ENCODE data around the gene AZU1. TPM values are rescaled to one million over a fixed set of nuclear protein-coding genes. Genes with fewer than 3 reads are reported as not detected.

AZU1 gene, protein sequence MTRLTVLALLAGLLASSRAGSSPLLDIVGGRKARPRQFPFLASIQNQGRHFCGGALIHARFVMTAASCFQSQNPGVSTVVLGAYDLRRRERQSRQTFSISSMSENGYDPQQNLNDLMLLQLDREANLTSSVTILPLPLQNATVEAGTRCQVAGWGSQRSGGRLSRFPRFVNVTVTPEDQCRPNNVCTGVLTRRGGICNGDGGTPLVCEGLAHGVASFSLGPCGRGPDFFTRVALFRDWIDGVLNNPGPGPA
- not detected in 2 replicates for total RNA-seq (2014; rRNA removed; shearing (Covaris generic))
- polyA plus RNA-seq (2015; cell fraction: cytosol; rRNA removed) = not detected in 2 replicates
- polyA plus RNA-seq (2015; cell fraction: nucleus; rRNA removed) = 0.07 TPM in 1 of 2 replicates, not detected in the other

- no peak for DNase-seq (ENCODE audit: low read depth)
These were observed at the start of gene AZU1 for GRCh38 chr19:827710-828321. Gene AZU1, plus strand, starts transcription at chr19:827837. Its CDS starts 10 bp downstream, at chr19:827847.

- DNase-seq (ENCODE audit: low read depth) = peak; percentile 75
These were observed 48.6 kb upstream of the AZU1 start for GRCh38 chr19:778910-779653.

DNA sequence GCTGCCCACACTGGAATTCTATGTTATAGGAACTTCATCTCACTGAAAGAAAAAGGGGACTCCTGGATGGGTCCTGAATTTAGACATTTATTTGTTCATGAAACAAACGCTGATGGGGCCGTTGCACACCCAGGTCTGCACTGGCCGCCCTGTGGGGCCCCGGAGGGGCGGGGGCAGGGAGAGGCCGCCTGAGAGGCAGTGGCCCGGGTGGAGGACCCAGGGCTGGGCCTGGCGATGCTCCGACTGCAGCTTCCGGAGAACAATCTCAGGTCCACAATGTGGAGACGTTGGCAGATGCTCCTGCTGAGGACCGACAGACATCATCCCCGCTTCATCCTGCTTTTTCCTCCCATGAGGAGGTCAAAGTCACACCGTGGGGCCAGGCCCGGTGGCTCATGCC lies 46.7 kb upstream of the AZU1 start:
- no peak for DNase-seq (ENCODE audit: low read depth)

DNA sequence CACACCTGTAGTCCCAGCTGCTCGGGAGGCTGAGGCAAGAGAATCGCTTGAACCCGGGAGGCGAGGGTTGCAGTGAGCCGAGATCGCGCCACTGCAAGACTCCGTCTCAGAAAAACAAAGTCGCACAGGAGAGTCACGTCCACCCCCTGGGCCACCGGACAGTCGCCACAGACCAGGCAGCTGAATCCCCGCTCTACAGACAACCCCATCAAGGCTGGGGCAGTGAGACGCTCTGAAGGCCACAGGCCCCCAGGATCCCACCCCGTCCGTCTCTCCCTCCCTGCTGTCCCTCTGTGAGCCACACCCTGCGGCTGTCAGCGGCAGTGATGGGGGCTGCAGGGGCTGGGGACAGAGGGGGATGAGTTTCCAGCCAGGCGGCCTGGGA lies 45.8 kb upstream of the AZU1 start:
- DNase-seq (ENCODE audit: low read depth) = no peak

- DNase-seq (ENCODE audit: low read depth) = peak; percentile 52
These were observed 45.3 kb upstream of the AZU1 start for GRCh38 chr19:782185-782877.

DNA sequence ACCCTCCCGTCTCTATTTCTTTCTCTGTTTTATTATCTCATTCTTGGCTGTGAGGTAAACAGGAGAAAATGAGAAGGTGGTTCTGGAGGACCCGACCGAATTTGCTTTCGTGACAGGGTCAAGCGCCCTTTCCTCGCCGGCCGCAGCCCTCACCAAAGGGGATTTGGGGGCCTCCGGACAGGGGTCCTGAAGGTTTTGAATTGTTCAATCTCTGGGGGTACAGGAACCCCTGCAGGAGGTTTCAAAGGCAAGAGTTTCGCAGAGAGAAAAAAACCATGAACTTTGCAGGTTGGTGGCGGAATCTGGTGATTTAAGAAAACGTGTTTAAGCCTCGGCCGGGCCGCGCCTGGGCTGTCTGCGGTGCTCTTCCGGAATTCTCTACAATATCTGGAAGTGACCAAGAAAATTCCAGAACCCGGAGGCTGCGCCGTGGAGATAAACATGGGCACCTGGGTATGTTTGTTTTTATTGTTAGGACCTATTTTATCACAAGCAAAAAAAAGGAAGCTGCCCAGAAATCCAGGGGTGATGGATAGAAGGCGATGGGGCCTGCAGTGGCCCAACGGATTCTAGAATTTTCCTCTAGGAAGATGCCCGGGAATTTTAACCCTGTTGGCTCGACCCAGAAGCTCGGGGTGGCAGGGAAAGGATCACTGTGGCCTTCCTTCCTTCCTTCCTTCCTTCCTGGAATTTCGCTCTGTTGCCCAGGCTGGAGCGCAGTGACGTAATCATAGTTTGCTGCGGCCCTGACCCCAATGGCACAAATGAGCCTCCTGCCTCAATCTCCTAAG lies 44.6 kb upstream of the AZU1 start:
- no peak for DNase-seq (ENCODE audit: low read depth)

GRCh38 chr19:784541-784940 lies 43.1 kb upstream of the AZU1 start:
- DNase-seq (ENCODE audit: low read depth) = no peak

GRCh38 chr19:787536-787935 lies 40.1 kb upstream of the AZU1 start:
- DNase-seq (ENCODE audit: low read depth) = no peak

DNA sequence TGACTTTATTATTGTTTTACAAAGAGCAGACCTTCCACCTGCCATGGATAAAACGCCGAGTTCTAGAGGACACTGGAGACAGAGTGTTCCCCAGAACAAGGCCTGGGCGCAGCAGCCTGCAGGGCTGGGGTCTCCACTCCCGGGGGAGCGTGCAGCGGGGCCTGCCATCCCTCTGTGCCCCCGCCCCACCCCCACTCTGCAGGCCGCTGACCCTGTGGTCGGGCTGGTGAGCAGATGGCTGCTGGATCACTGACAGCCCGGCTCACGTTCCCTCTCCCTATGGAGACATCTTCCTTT lies 39.0 kb upstream of the AZU1 start:
- no peak for DNase-seq (ENCODE audit: low read depth)

- no peak for DNase-seq (ENCODE audit: low read depth)
These were observed 38.5 kb upstream of the AZU1 start for GRCh38 chr19:788983-789700.

DNA sequence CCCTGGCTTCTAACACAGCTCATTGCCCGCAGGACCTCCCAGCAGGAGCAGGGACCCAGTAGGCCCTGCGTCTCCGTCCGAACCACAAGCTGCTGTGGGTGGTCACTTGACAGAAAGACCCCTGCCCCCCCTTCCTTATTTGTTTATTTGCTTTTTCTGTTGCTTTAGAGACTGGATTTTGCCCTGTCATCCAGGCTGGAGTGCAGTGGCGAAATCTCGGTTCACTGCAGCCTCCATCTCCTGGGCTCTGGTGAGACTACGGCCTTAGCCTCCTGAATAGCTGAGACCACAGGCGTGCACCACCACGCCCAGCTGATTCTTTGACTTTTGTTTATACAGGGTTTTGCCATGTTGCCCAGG lies 38.0 kb upstream of the AZU1 start:
- no peak for DNase-seq (ENCODE audit: low read depth)

GRCh38 chr19:791007-791566 lies 36.5 kb upstream of the AZU1 start:
- DNase-seq (ENCODE audit: low read depth) = no peak

GRCh38 chr19:791567-792305 lies 35.9 kb upstream of the AZU1 start:
- DNase-seq (ENCODE audit: low read depth) = no peak

DNA sequence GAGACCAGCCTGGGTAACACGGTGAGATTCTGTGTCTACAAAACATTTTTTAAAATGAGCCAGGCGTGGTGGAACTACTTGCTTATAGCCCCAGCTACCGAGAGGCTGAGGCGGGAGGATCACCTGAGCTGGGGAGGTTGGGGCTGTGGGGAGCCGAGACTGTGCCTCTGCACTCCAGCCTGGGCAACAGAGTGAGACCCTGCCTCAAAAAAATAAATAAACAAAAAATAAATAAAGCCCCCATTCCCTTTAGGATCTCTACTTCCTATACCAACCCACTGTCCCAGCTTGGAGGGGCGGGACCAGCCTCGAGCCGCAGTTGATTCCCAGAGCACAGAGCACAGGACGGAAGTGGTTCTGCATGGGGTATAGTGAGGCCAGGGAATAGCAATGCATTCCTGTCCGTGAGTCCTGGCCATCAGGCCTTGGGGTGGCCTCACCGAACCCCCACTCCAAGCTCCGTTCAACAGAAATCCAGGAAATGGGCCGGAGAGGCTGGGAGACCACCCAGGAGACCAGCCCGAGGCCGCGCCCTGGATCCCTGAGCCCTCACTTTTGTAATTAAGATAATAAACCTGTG lies 35.2 kb upstream of the AZU1 start:
- DNase-seq (ENCODE audit: low read depth) = no peak

DNA sequence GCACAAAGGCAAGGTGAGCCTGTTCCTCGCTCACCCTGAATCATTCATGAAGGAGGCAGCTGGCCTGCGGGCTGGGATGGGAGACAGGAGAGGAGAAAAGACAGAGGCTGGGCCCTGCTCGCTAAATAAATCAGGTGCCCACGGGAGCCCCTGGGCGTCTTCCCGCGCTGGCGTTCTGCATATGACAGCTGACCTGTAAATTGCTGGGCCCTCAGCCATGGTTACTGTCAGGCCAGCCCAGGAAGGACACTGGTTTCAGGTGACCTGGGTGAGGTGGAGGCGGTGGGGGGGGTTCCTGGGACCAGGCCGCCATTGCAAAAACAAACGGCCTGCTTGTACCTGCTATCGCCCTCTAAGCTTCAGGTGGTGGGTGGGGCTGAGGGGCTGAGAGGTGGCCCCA lies 33.8 kb upstream of the AZU1 start:
- DNase-seq (ENCODE audit: low read depth) = no peak

DNA sequence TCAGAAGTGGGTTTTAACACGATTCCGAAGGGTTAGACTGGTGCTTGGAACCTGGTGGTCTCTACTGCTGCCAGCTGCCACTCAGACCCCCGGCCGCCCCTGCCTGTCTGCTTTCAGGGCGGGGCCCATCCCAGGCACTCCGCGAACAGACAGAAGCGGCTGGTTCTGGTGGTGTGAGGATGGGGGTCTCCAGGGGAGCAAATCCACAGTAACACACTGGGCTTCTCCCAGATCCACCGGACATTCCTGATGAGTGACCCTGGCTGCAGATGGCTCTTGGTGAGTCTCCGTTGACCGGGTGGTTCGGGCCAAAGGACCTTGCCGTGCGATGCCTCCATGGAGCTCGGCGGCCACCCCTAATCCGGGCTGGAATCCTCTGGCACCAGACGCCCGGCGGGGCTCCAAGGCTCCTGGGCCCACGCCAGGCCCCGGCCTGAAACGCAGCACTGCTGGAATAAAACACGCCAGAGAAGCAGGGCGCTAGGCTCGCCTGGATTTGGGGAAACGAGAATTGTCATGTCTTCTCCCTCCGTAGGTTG lies 32.5 kb upstream of the AZU1 start:
- no peak for DNase-seq (ENCODE audit: low read depth)

GRCh38 chr19:795691-796581 lies 31.7 kb upstream of the AZU1 start:
- DNase-seq (ENCODE audit: low read depth) = no peak

All from HT1080 (cell line).